Rectal smooth muscle tissue (tissue), 1 donor: ENCODE results near the gene ROCK1.

Experiments used
- H3K27ac ChIP-seq: one replicate; pipeline ENCODE4 v1.7.0; 2013; ENCODE audit warnings: low read depth, low read length, inconsistent platforms
- H3K27me3 ChIP-seq: one replicate; pipeline ENCODE4 v1.7.0; 2013; ENCODE audit warnings: low read length; ENCODE audit not compliant: control insufficient read depth, insufficient read depth
- H3K36me3 ChIP-seq: one replicate; pipeline ENCODE4 v1.7.0; 2013; ENCODE audit warnings: low read length; ENCODE audit not compliant: control insufficient read depth, insufficient read depth
- H3K4me1 ChIP-seq: one replicate; pipeline ENCODE4 v1.7.0; 2013; ENCODE audit warnings: low read length; ENCODE audit not compliant: control insufficient read depth, insufficient read depth
- H3K4me3 ChIP-seq: one replicate; pipeline ENCODE4 v1.7.0; 2013; ENCODE audit warnings: low read length
- H3K9ac ChIP-seq: one replicate; pipeline ENCODE4 v1.7.0; 2013; ENCODE audit warnings: low read length

ROCK1 gene

GRCh38 chr18:21096760-21097159 lies 14.9 kb downstream of the ROCK1 start:
- Histone ChIP-seq H3K27me3 (no peaks in the 10 kb centered on the region), H3K4me1 (peaks cover 2% of the 10 kb centered on the region), H3K36me3 (no peaks in the 10 kb centered on the region)

GRCh38 chr18:21093133-21093532 lies 18.5 kb downstream of the ROCK1 start:
- H3K4me3 ChIP-seq, result no peak overlapping the region
- H3K27ac ChIP-seq, result no peak overlapping the region
- H3K9ac ChIP-seq, result no peak overlapping the region
- no peaks in the 10 kb centered on the region for H3K36me3 ChIP-seq
- H3K27me3 ChIP-seq, result no peaks in the 10 kb centered on the region
- peaks cover 2% of the 10 kb centered on the region for H3K4me1 ChIP-seq

More at GRCh38 chr18:21096760-21097159, 14.9 kb downstream of the ROCK1 start:
- H3K9ac ChIP-seq, result no peak overlapping the region
- H3K4me3 ChIP-seq, result no peak overlapping the region
- no peak overlapping the region for H3K27ac ChIP-seq

- no peaks in the 10 kb centered on the region for H3K4me1 ChIP-seq
- no peaks in the 10 kb centered on the region for H3K36me3 ChIP-seq
- no peak overlapping the region for H3K27ac ChIP-seq
- H3K9ac ChIP-seq, result no peak overlapping the region
- H3K27me3 ChIP-seq, result no peaks in the 10 kb centered on the region
- no peak overlapping the region for H3K4me3 ChIP-seq
Observed at GRCh38 chr18:21090680-21091079, 20.9 kb downstream of the ROCK1 start.

- Histone ChIP-seq H3K27ac (no peak overlapping the region), H3K9ac (no peak overlapping the region), H3K27me3 (no peaks in the 10 kb centered on the region), H3K4me1 (no peaks in the 10 kb centered on the region), H3K36me3 (no peaks in the 10 kb centered on the region), H3K4me3 (no peak overlapping the region)
Observed at GRCh38 chr18:21085579-21086166, 25.9 kb downstream of the ROCK1 start.

GRCh38 chr18:21084511-21085078 lies 27.0 kb downstream of the ROCK1 start:
- H3K27ac ChIP-seq, result no peak overlapping the region
- H3K9ac ChIP-seq, result no peak overlapping the region
- no peaks in the 10 kb centered on the region for H3K4me1 ChIP-seq
- no peak overlapping the region for H3K4me3 ChIP-seq
- H3K27me3 ChIP-seq, result no peaks in the 10 kb centered on the region
- no peaks in the 10 kb centered on the region for H3K36me3 ChIP-seq

- Histone ChIP-seq H3K4me3 (no peak overlapping the region), H3K4me1 (no peaks in the 10 kb centered on the region), H3K27me3 (no peaks in the 10 kb centered on the region), H3K27ac (no peak overlapping the region), H3K9ac (no peak overlapping the region), H3K36me3 (no peaks in the 10 kb centered on the region)
Observed at GRCh38 chr18:21083017-21083416, 28.6 kb downstream of the ROCK1 start.

- Histone ChIP-seq H3K9ac (no peak overlapping the region), H3K4me1 (no peaks in the 10 kb centered on the region), H3K36me3 (no peaks in the 10 kb centered on the region), H3K4me3 (no peak overlapping the region), H3K27ac (no peak overlapping the region), H3K27me3 (no peaks in the 10 kb centered on the region)
Observed at GRCh38 chr18:21081426-21081825, 30.2 kb downstream of the ROCK1 start.

- no peaks in the 10 kb centered on the region for H3K27me3 ChIP-seq
- no peaks in the 10 kb centered on the region for H3K4me1 ChIP-seq
- H3K36me3 ChIP-seq, result no peaks in the 10 kb centered on the region
- H3K9ac ChIP-seq, result no peak overlapping the region
- H3K4me3 ChIP-seq, result no peak overlapping the region
- no peak overlapping the region for H3K27ac ChIP-seq
Observed at GRCh38 chr18:21080576-21080975, 31.0 kb downstream of the ROCK1 start.

- no peaks in the 10 kb centered on the region for H3K27me3 ChIP-seq
- H3K36me3 ChIP-seq, result no peaks in the 10 kb centered on the region
- H3K4me1 ChIP-seq, result no peaks in the 10 kb centered on the region
- H3K4me3 ChIP-seq, result no peak overlapping the region
- no peak overlapping the region for H3K9ac ChIP-seq
- no peak overlapping the region for H3K27ac ChIP-seq
Observed at GRCh38 chr18:21074336-21075323, 37.0 kb downstream of the ROCK1 start.

- no peak overlapping the region for H3K4me3 ChIP-seq
- no peaks in the 10 kb centered on the region for H3K4me1 ChIP-seq
- no peak overlapping the region for H3K9ac ChIP-seq
- no peak overlapping the region for H3K27ac ChIP-seq
- H3K36me3 ChIP-seq, result no peaks in the 10 kb centered on the region
- H3K27me3 ChIP-seq, result no peaks in the 10 kb centered on the region
Observed at GRCh38 chr18:21073180-21073579, 38.4 kb downstream of the ROCK1 start.

- Histone ChIP-seq H3K36me3 (no peaks in the 10 kb centered on the region), H3K9ac (no peak overlapping the region), H3K4me3 (no peak overlapping the region), H3K4me1 (peaks cover 2% of the 10 kb centered on the region), H3K27me3 (no peaks in the 10 kb centered on the region), H3K27ac (no peak overlapping the region)
Observed at GRCh38 chr18:21071071-21071470, 40.5 kb downstream of the ROCK1 start.

- Histone ChIP-seq H3K4me3 (no peak overlapping the region), H3K4me1 (peaks cover 2% of the 10 kb centered on the region), H3K27ac (no peak overlapping the region), H3K36me3 (no peaks in the 10 kb centered on the region), H3K9ac (no peak overlapping the region), H3K27me3 (no peaks in the 10 kb centered on the region)
Observed at GRCh38 chr18:21069468-21069867, 42.1 kb downstream of the ROCK1 start.
